Camera-type eye (tissue), 1 donor: ENCODE data around the gene SPINK13. TPM values are rescaled to one million over a fixed set of nuclear protein-coding genes. Genes with fewer than 3 reads are reported as not detected.

Experiments
- total RNA-seq: library from RNA; depleted of rRNA; stranded (reverse); fragments of >200 nt; gene quantifications from one replicate; pipeline ENCODE4 v1.2.3, GENCODE V29; 2014

The SPINK13 gene, protein sequence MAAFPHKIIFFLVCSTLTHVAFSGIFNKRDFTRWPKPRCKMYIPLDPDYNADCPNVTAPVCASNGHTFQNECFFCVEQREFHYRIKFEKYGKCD
- not detected for total RNA-seq

GRCh38 chr5:148268566-148268965 is at the start of gene SPINK13:
SPINK13 (plus strand) TSS chr5:148268794; CDS start chr5:148270073, 1,279 bp downstream.

DNA sequence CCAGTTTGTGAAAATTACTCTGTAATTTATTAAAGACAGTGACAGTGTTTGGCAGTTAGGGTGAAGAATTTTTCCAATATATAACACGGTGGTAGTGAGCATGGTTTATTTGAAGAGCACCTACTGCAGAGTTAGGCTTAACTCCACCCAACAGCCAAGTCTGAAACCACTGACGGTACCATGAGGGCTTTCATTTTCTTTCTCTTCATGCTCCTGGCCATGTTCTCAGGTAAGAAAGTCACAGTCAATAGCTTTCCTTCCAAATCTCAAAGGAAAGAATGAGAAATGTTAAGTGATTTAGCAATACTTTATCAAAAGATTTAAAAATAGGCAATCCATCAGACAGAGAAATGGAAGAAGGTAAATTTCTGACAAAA is 30.2 kb upstream of the SPINK13 start, which contains the start of gene MARCOL:
MARCOL (plus strand) TSS at position 108 of the 377 bp plus-strand sequence; CDS start at position 181, 73 bp downstream.

GRCh38 chr5:148312153-148312552 is 43.6 kb downstream of the SPINK13 start, which contains the start of gene SPINK7:
SPINK7 (plus strand) TSS chr5:148312423; CDS start chr5:148312484, 61 bp downstream.

DNA sequence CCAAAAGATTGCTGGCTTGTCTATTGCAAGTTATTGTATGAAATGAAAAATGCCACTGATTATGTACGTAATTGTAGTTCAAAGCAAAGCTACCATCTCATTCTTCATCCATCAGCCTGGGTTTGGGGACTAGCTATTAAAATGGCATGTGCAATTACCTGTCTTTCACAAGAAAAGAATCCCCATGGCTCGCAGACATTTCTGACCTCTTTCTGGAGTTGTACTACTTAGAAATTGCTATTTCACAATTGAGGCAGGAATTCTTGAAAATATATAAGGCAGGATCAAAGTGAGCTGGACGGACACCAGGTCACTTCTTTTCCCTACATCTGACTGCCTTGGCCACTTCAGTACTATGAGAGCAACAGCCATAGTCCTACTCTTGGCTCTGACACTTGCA is 66.7 kb downstream of the SPINK13 start, which contains the start of gene SPINK9:
SPINK9 (plus strand) TSS at position 301 of the 400 bp plus-strand sequence; CDS start at position 356, 55 bp downstream.

Other genes with a start within 250 kb of the SPINK13 start
- 1.5 TPM for gene SPINK5, start 204.8 kb upstream of the SPINK13 start, total RNA-seq
- gene SPINK14, start 100.2 kb upstream of the SPINK13 start, total RNA-seq = not detected
- not detected for gene SPINK6, start 65.8 kb upstream of the SPINK13 start, total RNA-seq
- not detected for gene MARCOL, start 30.3 kb upstream of the SPINK13 start, total RNA-seq
- gene SPINK7, start 43.6 kb downstream of the SPINK13 start, total RNA-seq = not detected
- gene SPINK9, start 66.8 kb downstream of the SPINK13 start, total RNA-seq = not detected
- 78.3 TPM for gene FBXO38, start 115.2 kb downstream of the SPINK13 start, total RNA-seq